ENCODE measurements around the gene COL20A1.
A peak's percentile ranks its signal among the peaks of the same experiment; 100 is the strongest.
"Not testable (repeated sequence)": the region's sequence is repeated elsewhere in the genome, so short reads cannot be mapped to it uniquely, and the experiment has no call there.

The COL20A1 gene

GRCh38 chr20:63290677-63291472, 2.1 kb upstream of the COL20A1 start:
- DNase-seq (ENCODE audit: low read depth in 3 of 3) = peak; percentile 27 to 56 (median 28)

GRCh38 chr20:63291811-63292210, 1.2 kb upstream of the COL20A1 start:
- no peak for DNase-seq (ENCODE audit: low read depth in 3 of 3)

- DNase-seq (ENCODE audit: low read depth in 3 of 3) = no peak
These were observed 689 bp upstream of the COL20A1 start for GRCh38 chr20:63292292-63292701.

- DNase-seq (ENCODE audit: low read depth in 3 of 3) = no peak
These were observed 470 bp downstream of the COL20A1 start for GRCh38 chr20:63293456-63293855.

GRCh38 chr20:63293871-63294535, 1.0 kb downstream of the COL20A1 start:
- DNase-seq (ENCODE audit: low read depth in 3 of 3) = no peak

GRCh38 chr20:63294536-63294900, 1.5 kb downstream of the COL20A1 start:
- DNase-seq (ENCODE audit: low read depth in 3 of 3) = no peak

GRCh38 chr20:63295018-63295417, 2.0 kb downstream of the COL20A1 start:
- DNase-seq (ENCODE audit: low read depth in 3 of 3) = no peak

GRCh38 chr20:63295422-63295821, 2.4 kb downstream of the COL20A1 start:
- DNase-seq (ENCODE audit: low read depth in 3 of 3) = no peak

GRCh38 chr20:63295846-63296245, 2.9 kb downstream of the COL20A1 start:
- no peak for DNase-seq (ENCODE audit: low read depth in 3 of 3)

- no peak for DNase-seq (ENCODE audit: low read depth in 3 of 3)
These were observed 3.7 kb downstream of the COL20A1 start for GRCh38 chr20:63296531-63297299.

- no peak for DNase-seq (ENCODE audit: low read depth in 3 of 3)
These were observed 4.4 kb downstream of the COL20A1 start for GRCh38 chr20:63297371-63297781.

- DNase-seq (ENCODE audit: low read depth in 3 of 3) = no peak
These were observed 5.0 kb downstream of the COL20A1 start for GRCh38 chr20:63297796-63298572.

GRCh38 chr20:63298731-63299312, 5.8 kb downstream of the COL20A1 start:
- DNase-seq (ENCODE audit: low read depth in 3 of 3) = no peak

- DNase-seq (ENCODE audit: low read depth in 3 of 3) = no peak
These were observed 8.7 kb downstream of the COL20A1 start for GRCh38 chr20:63301671-63302070.

GRCh38 chr20:63303095-63303666, 10.2 kb downstream of the COL20A1 start:
- DNase-seq (ENCODE audit: low read depth in 3 of 3) = no peak

- no peak for DNase-seq (ENCODE audit: low read depth in 3 of 3)
These were observed 12.4 kb downstream of the COL20A1 start for GRCh38 chr20:63305393-63305792.

GRCh38 chr20:63305933-63306672, 13.1 kb downstream of the COL20A1 start:
- DNase-seq (ENCODE audit: low read depth in 3 of 3) = not testable (repeated sequence)

GRCh38 chr20:63306673-63307537, 13.9 kb downstream of the COL20A1 start:
- no peak for DNase-seq (ENCODE audit: low read depth in 3 of 3)

GRCh38 chr20:63307538-63308217, 14.7 kb downstream of the COL20A1 start:
- no peak for DNase-seq (ENCODE audit: low read depth in 3 of 3)

All from stimulated activated CD4-positive, alpha-beta T cell treated with anti-CD3 and anti-CD28 coated beads, TNF-alpha, amount 100 ng/mL, for 4 hours (primary cell).